CD14-positive monocyte (primary cell): ENCODE results near the gene FOLR1. TPM values are rescaled to one million over a fixed set of nuclear protein-coding genes. Genes with fewer than 3 reads are reported as not detected.
A peak's percentile ranks its signal among the peaks of the same experiment; 100 is the strongest.

Experiments used
- DNase-seq, 3 donors: peaks; one replicate each; pipeline ENCODE4 v3.0.0-alpha.2; 2011 to 2022
- H2AFZ ChIP-seq: 2 replicates; pipeline ENCODE4 v1.6.0; 2012; ENCODE audit warnings: mild to moderate bottlenecking, low read depth, low read length, inconsistent platforms; ENCODE audit not compliant: insufficient read depth, poor library complexity, severe bottlenecking
- H3K27ac ChIP-seq, 2 donors: 1 replicate in 1 of 2; 2 replicates in 1 of 2; pipeline ENCODE4 v1.5.1; 2012 to 2013; ENCODE audit warnings: low read length in 2 of 2, control low read depth in 1 of 2, inconsistent platforms in 1 of 2, low read depth in 1 of 2, mild to moderate bottlenecking in 1 of 2
- H3K27me3 ChIP-seq, 2 donors: one replicate each; pipeline versions ENCODE4 v1.6.0 to v1.6.1; 2011 to 2013; ENCODE audit warnings: low read length in 2 of 2; ENCODE audit not compliant: control insufficient read depth in 2 of 2, insufficient read depth in 2 of 2
- H3K36me3 ChIP-seq, 2 donors: replicated peaks in 1 of 2; 1 replicate in 1 of 2; 2 replicates in 1 of 2; pipeline versions ENCODE4 v1.5.1 to v1.6.1; 2012 to 2013; ENCODE audit warnings: low read length in 2 of 2, control low read depth in 1 of 2, inconsistent platforms in 1 of 2, mild to moderate bottlenecking in 1 of 2; ENCODE audit not compliant: insufficient read depth in 2 of 2, control insufficient read depth in 1 of 2
- H3K4me1 ChIP-seq, 2 donors: 1 replicate in 1 of 2; 2 replicates in 1 of 2; pipeline versions ENCODE4 v1.5.1 to v1.6.1; 2012 to 2013; ENCODE audit warnings: low read length in 2 of 2, control low read depth in 1 of 2, inconsistent platforms in 1 of 2, mild to moderate bottlenecking in 1 of 2, moderate library complexity in 1 of 2; ENCODE audit not compliant: insufficient read depth in 2 of 2, control insufficient read depth in 1 of 2
- H3K4me2 ChIP-seq: replicated peaks from 2 replicates; pipeline ENCODE3; 2012; ENCODE audit warnings: low read length, moderate library complexity, mild to moderate bottlenecking; ENCODE audit not compliant: poor library complexity, severe bottlenecking; ENCODE audit errors: extremely low read depth
- H3K4me3 ChIP-seq, 3 experiments: fragments of 200-600 bp in 1 of 3; sonication (generic) in 1 of 3; replicated peaks in 1 of 3; 1 replicate in 2 of 3; 2 replicates in 1 of 3; pipeline ENCODE4 v1.5.1; 2011 to 2013; ENCODE audit warnings: low read length in 3 of 3, mild to moderate bottlenecking in 3 of 3, control low read depth in 2 of 3, low read depth in 2 of 3, inconsistent platforms in 1 of 3, moderate library complexity in 1 of 3
- H3K79me2 ChIP-seq: 2 replicates; pipeline ENCODE4 v1.6.0; 2012; ENCODE audit warnings: mild to moderate bottlenecking, control low read depth, inconsistent platforms, low read length, moderate library complexity; ENCODE audit not compliant: insufficient read depth
- H3K9ac ChIP-seq: 2 replicates; pipeline ENCODE4 v1.6.0; 2017; ENCODE audit warnings: low read length, mild to moderate bottlenecking; ENCODE audit not compliant: insufficient read depth, poor library complexity, severe bottlenecking
- H3K9me3 ChIP-seq, 2 donors: replicated peaks in 1 of 2; 1 replicate in 1 of 2; 2 replicates in 1 of 2; pipeline versions ENCODE4 v1.5.1 to v1.6.1; 2012 to 2013; ENCODE audit warnings: low read length in 2 of 2, control low read depth in 1 of 2; ENCODE audit not compliant: control insufficient read depth in 1 of 2, insufficient read depth in 1 of 2
- H4K20me1 ChIP-seq: 2 replicates; pipeline ENCODE4 v1.6.0; 2012; ENCODE audit warnings: mild to moderate bottlenecking, low read length, control low read depth, moderate library complexity; ENCODE audit not compliant: insufficient read depth
- H3K27ac Mint-ChIP-seq, 7 donors: one replicate each; pipeline ENCODE4 v1.8.0; 2020; ENCODE audit warnings: mild to moderate bottlenecking in 7 of 7, mixed read lengths in 7 of 7, moderate library complexity in 6 of 7, inconsistent platforms in 2 of 7
- H3K27me3 Mint-ChIP-seq, 3 donors: one replicate each; pipeline ENCODE4 v1.8.0; 2021 to 2022; ENCODE audit warnings: low read depth in 3 of 3, mild to moderate bottlenecking in 3 of 3, mixed read lengths in 3 of 3, moderate library complexity in 3 of 3, inconsistent platforms in 1 of 3
- H3K36me3 Mint-ChIP-seq, 2 donors: one replicate each; pipeline ENCODE4 v1.8.0; 2020; ENCODE audit warnings: mixed read lengths in 2 of 2, inconsistent platforms in 1 of 2, mild to moderate bottlenecking in 1 of 2
- H3K4me1 Mint-ChIP-seq: one replicate; pipeline ENCODE4 v1.8.0; 2020; ENCODE audit warnings: mild to moderate bottlenecking, mixed read lengths
- H3K4me3 Mint-ChIP-seq, 2 donors: one replicate each; pipeline ENCODE4 v1.8.0; 2020; ENCODE audit warnings: mild to moderate bottlenecking in 2 of 2, mixed read lengths in 2 of 2, moderate library complexity in 1 of 2
- H3K9me3 Mint-ChIP-seq, 7 donors: one replicate each; pipeline ENCODE4 v1.8.0; 2020 to 2022; ENCODE audit warnings: mixed read lengths in 7 of 7, mild to moderate bottlenecking in 6 of 7, moderate library complexity in 6 of 7, inconsistent platforms in 2 of 7
- CTCF ChIP-seq: fragments of 200-600 bp; IDR thresholded peaks from one replicate; pipeline ENCODE4 v1.8.0; 2022; ENCODE audit warnings: antibody characterized with exemption, mild to moderate bottlenecking
- WGBS: methylation state at CpG from one replicate; pipeline ENCODE4 v1.1.5; 2013; ENCODE audit warnings: missing lambda C conversion rate; ENCODE audit not compliant: insufficient coverage; 5-methylcytosine and 5-hydroxymethylcytosine counted together
- intact Hi-C, 2 donors: fragments of 100-400 bp; cut with micrococcal nuclease; formaldehyde crosslinking; loops; one replicate each; pipeline versions ENCODE4 v1.15.0 to v1.15.1; 2023
- polyA plus RNA-seq, 3 donors: library from polyadenylated mRNA; depleted of rRNA in 1 of 3; unstranded in 2 of 3; stranded (reverse) in 1 of 3; fragments of 300-500 nt in 2 of 3; fragments of >200 nt in 1 of 3; fragmentation: Illumina TruSeq in 2 of 3; gene quantifications; 1 replicate in 2 of 3; 2 replicates in 1 of 3; pipeline ENCODE4 v1.2.3, GENCODE V29; 2012 to 2021

Gene FOLR1
- polyA plus RNA-seq, 3 donors: not detected

- Mint-ChIP-seq H3K4me3 (peak overlapping the region; percentile 72 to 91), H3K27me3 (peaks cover 52 to 60% (median 55%) of the 10 kb centered on the region in 3 donors), H3K27ac (peak overlapping the region in 4 of 7 donors; percentile 27 to 78 (median 54)), H3K4me1 (peaks cover 46% of the 10 kb centered on the region), H3K9me3 (peaks cover 7 to 41% (median 15%) of the 10 kb centered on the region in 7 donors), H3K36me3 (peaks cover 41 to 45% of the 10 kb centered on the region in 2 donors)
- WGBS: 2% methylated on average over 40 of the region's 44 CpGs
- DNase-seq: no peak
- Histone ChIP-seq H3K9ac (no peak overlapping the region), H3K4me1 (peaks cover 26 to 37% of the 10 kb centered on the region in 2 donors), H3K27me3 (peaks cover 48 to 67% of the 10 kb centered on the region in 2 donors), H3K4me2 (peak overlapping the region; percentile 79), H3K4me3 (peak overlapping the region in 1 of 3 experiments; percentile 71), H4K20me1 (peaks cover 44% of the 10 kb centered on the region), H2AFZ (peak overlapping the region; percentile 59), H3K9me3 (peaks cover 0 to 30% of the 10 kb centered on the region in 2 donors), H3K27ac (no peak overlapping the region), H3K36me3 (peaks cover 25 to 31% of the 10 kb centered on the region in 2 donors), H3K79me2 (no peaks in the 10 kb centered on the region)
- TF ChIP-seq CTCF: no peak
- intact Hi-C loops: loop anchor here in 1 of 2 donors (5.0 kb wide), 1 partner anchor 42 kb away; no protein-coding TSS in a partner anchor
Observed at GRCh38 chr11:72240461-72241290, 48.7 kb downstream of the FOLR1 start.

DNA sequence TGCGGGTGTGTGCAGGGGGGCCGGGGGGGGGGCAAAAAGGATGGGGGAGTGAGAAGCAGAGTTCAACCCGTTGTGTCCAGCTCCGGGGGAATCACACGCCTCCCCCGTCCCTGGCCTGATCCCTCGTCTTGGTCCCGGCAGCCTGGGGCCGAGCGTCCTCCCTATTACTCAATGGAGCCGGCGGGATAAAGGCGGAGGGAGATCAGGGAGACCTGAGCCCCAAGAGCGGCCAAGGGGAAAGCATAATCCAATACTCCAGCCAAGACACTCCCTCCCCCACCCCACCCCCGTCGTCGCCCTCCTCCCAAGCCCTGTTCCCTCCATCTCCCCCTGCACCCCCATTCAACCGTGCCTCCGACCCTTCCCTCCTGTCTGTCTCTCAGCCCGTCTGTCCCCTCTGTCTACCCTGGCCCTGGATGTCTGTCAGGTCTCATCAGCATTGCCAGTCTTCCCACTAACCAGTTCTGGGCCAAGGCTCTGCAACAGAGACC is 49.4 kb downstream of the FOLR1 start:
- DNase-seq: no peak
- peaks cover 38% of the 10 kb centered on the region for H4K20me1 ChIP-seq
- no peaks in the 10 kb centered on the region for H3K79me2 ChIP-seq
- Mint-ChIP-seq H3K4me3 (peak overlapping the region in 1 of 2 donors; percentile 91), H3K36me3 (peaks cover 35 to 39% of the 10 kb centered on the region in 2 donors), H3K27me3 (peaks cover 51 to 60% (median 55%) of the 10 kb centered on the region in 3 donors), H3K27ac (peak overlapping the region in 1 of 7 donors; percentile 68), H3K4me1 (peaks cover 46% of the 10 kb centered on the region), H3K9me3 (peaks cover 7 to 41% (median 15%) of the 10 kb centered on the region in 7 donors)
- H3K4me2 ChIP-seq: no peak overlapping the region
- H3K9me3 ChIP-seq: peaks cover 0 to 33% of the 10 kb centered on the region in 2 donors
- whole genome bisulfite sequencing: 23% methylated on average over 15 of the region's 20 CpGs
- TF ChIP-seq CTCF: no peak
- H3K27me3 ChIP-seq: peaks cover 55 to 74% of the 10 kb centered on the region in 2 donors
- no peak overlapping the region for H3K27ac ChIP-seq
- peaks cover 26 to 37% of the 10 kb centered on the region in 2 donors for H3K4me1 ChIP-seq
- H2AFZ ChIP-seq: no peak overlapping the region
- H3K36me3 ChIP-seq: peaks cover 18 to 24% of the 10 kb centered on the region in 2 donors
- no peak overlapping the region for H3K4me3 ChIP-seq
- H3K9ac ChIP-seq: no peak overlapping the region
- intact Hi-C loops: loop anchor here in 1 of 2 donors (5.0 kb wide), 1 partner anchor 41 kb away; no protein-coding TSS in a partner anchor
